ENCODE data around the gene PCDHGA6. TPM values are rescaled to one million over a fixed set of nuclear protein-coding genes. Genes with fewer than 3 reads are reported as not detected.
"Not testable (repeated sequence)": the region's sequence is repeated elsewhere in the genome, so short reads cannot be mapped to it uniquely, and the experiment has no call there.

The PCDHGA6 gene
- total RNA-seq, 3 donors from 2014 or later (not counting 1 experiment from before 2014, with no cell fraction given) = 0.20 to 0.75 (median 0.21) TPM

DNA sequence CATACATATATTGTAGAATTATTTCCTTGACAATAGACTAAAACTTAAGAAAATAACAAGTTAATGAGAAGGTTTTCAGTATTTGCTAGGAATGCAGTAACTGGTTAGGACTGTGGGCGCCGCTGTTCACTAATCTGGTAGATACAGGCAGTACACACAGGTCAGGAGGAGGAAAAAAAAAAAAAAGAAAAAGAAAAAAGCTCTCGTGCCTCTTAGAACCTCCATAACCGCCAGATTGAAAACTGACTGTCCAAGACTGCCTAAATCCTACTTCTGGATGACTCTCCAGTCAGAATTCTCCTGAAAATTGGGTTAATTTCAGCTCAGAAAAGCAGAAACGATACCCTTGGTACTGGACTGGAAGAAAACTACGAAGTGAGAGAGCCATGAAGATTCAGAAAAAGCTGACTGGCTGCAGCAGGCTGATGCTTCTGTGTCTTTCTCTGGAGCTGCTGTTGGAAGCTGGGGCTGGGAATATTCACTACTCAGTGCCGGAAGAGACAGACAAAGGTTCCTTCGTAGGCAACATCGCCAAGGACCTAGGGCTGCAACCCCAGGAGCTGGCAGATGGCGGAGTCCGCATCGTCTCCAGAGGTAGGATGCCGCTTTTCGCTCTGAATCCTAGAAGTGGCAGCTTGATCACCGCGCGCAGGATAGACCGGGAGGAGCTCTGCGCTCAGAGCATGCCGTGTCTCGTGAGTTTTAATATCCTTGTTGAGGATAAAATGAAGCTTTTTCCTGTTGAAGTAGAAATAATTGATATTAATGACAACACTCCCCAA, 43.2 kb upstream of the PCDHGA6 start, which contains the start of gene PCDHGA1:
Gene PCDHGA1 (plus strand): TSS at position 216 of the 782 bp plus-strand sequence.
- Mint-ChIP-seq H3K4me1 (peaks cover 7 to 8% of the 10 kb centered on the region in 2 donors), H3K4me3 (no peak within 1 kb of the TSS), H3K36me3 (peaks cover 18% of the 10 kb centered on the region), H3K9me3 (peaks cover 0 to 2% of the 10 kb centered on the region in 2 donors), H3K27me3 (ENCODE audit: low read depth in 2 of 2) (peaks cover 58 to 94% of the 10 kb centered on the region in 2 donors), H3K27ac (no peak within 1 kb of the TSS)
- ATAC-seq = peak; percentile 58 to 71 (median 63)
- H3K27ac ChIP-seq (ENCODE audit: low read length) = no peak within 1 kb of the TSS
- peak; percentile 58 for TF ChIP-seq CTCF (IDR thresholded peaks at IDR 0.05)
- peak in 1 of 2 donors; percentile 55 for DNase-seq
- peaks cover 16% of the 10 kb centered on the region for H3K9me3 ChIP-seq (ENCODE audit: control insufficient read depth, insufficient read depth, low read length)
- H3K27me3 ChIP-seq (ENCODE audit: control insufficient read depth, insufficient read depth, low read length) = peaks cover 37% of the 10 kb centered on the region
- H3K4me3 ChIP-seq (ENCODE audit: low read length) = no peak within 1 kb of the TSS
- 34% methylated on average over 21 of the region's 21 CpGs for WGBS (ENCODE audit: insufficient coverage)
- intact Hi-C loops (cut with micrococcal nuclease) = no loop called here
- no peaks in the 10 kb centered on the region for H3K36me3 ChIP-seq (ENCODE audit: control insufficient read depth, insufficient read depth, low read length)
- peaks cover 5% of the 10 kb centered on the region for H3K4me1 ChIP-seq (ENCODE audit: control insufficient read depth, insufficient read depth, low read length)

- WGBS (ENCODE audit: insufficient coverage) = 54% methylated on average over 37 of the region's 39 CpGs
- H3K4me3 Mint-ChIP-seq; H3K9me3 Mint-ChIP-seq; H3K27ac ChIP-seq (ENCODE audit: low read length); H3K4me1 Mint-ChIP-seq; DNase-seq; ATAC-seq; H3K4me1 ChIP-seq (ENCODE audit: control insufficient read depth, insufficient read depth, low read length); H3K4me3 ChIP-seq (ENCODE audit: low read length); H3K27ac Mint-ChIP-seq; H3K36me3 ChIP-seq (ENCODE audit: control insufficient read depth, insufficient read depth, low read length); intact Hi-C loops (cut with micrococcal nuclease): not testable (repeated sequence)
- H3K27me3 Mint-ChIP-seq (ENCODE audit: low read depth in 2 of 2) = peaks cover 63 to 98% of the 10 kb centered on the region in 2 donors
- H3K9me3 ChIP-seq (ENCODE audit: control insufficient read depth, insufficient read depth, low read length) = peaks cover 16% of the 10 kb centered on the region
- peaks cover 52% of the 10 kb centered on the region for H3K27me3 ChIP-seq (ENCODE audit: control insufficient read depth, insufficient read depth, low read length)
- peaks cover 38% of the 10 kb centered on the region for H3K36me3 Mint-ChIP-seq
Measured at GRCh38 chr5:141332571-141332970, 41.1 kb upstream of the PCDHGA6 start.

- H3K4me3 Mint-ChIP-seq = no peak within 1 kb of the TSS
- DNase-seq (peak in 1 of 2 donors; percentile 13), ATAC-seq (no peak)
- peaks cover 5 to 8% of the 10 kb centered on the region in 2 donors for H3K9me3 Mint-ChIP-seq
- H3K4me1 Mint-ChIP-seq = no peaks in the 10 kb centered on the region
- H3K27ac Mint-ChIP-seq = no peak within 1 kb of the TSS
- 21% methylated on average over 27 of the region's 27 CpGs for WGBS (ENCODE audit: insufficient coverage)
- H3K27me3 Mint-ChIP-seq (ENCODE audit: low read depth in 2 of 2) = peaks cover 69 to 95% of the 10 kb centered on the region in 2 donors
- Histone ChIP-seq H3K27me3 (ENCODE audit: control insufficient read depth, insufficient read depth, low read length) (peaks cover 59% of the 10 kb centered on the region), H3K27ac (ENCODE audit: low read length) (no peak within 1 kb of the TSS), H3K4me3 (ENCODE audit: low read length) (no peak within 1 kb of the TSS), H3K36me3 (ENCODE audit: control insufficient read depth, insufficient read depth, low read length) (no peaks in the 10 kb centered on the region), H3K4me1 (ENCODE audit: control insufficient read depth, insufficient read depth, low read length) (no peaks in the 10 kb centered on the region), H3K9me3 (ENCODE audit: control insufficient read depth, insufficient read depth, low read length) (peaks cover 20% of the 10 kb centered on the region)
- intact Hi-C loops (cut with micrococcal nuclease) = no loop called here
- H3K36me3 Mint-ChIP-seq = peaks cover 58% of the 10 kb centered on the region
- TF ChIP-seq CTCF (IDR thresholded peaks at IDR 0.05) = no peak
Measured at GRCh38 chr5:141338538-141339306, 35.0 kb upstream of the PCDHGA6 start, which contains the start of gene PCDHGA2. PCDHGA2 (plus strand) TSS chr5:141338760.

GRCh38 chr5:141340781-141341354, 32.8 kb upstream of the PCDHGA6 start:
- Histone ChIP-seq H3K27me3 (ENCODE audit: control insufficient read depth, insufficient read depth, low read length) (peaks cover 61% of the 10 kb centered on the region), H3K9me3 (ENCODE audit: control insufficient read depth, insufficient read depth, low read length) (peaks cover 33% of the 10 kb centered on the region)
- H3K27ac ChIP-seq (ENCODE audit: low read length); DNase-seq; H3K27ac Mint-ChIP-seq; intact Hi-C loops (cut with micrococcal nuclease); H3K36me3 ChIP-seq (ENCODE audit: control insufficient read depth, insufficient read depth, low read length); H3K4me1 ChIP-seq (ENCODE audit: control insufficient read depth, insufficient read depth, low read length); H3K4me1 Mint-ChIP-seq; H3K4me3 ChIP-seq (ENCODE audit: low read length); ATAC-seq; H3K4me3 Mint-ChIP-seq; H3K9me3 Mint-ChIP-seq: not testable (repeated sequence)
- peaks cover 53% of the 10 kb centered on the region for H3K36me3 Mint-ChIP-seq
- peaks cover 60 to 92% of the 10 kb centered on the region in 2 donors for H3K27me3 Mint-ChIP-seq (ENCODE audit: low read depth in 2 of 2)
- 73% methylated on average over 41 of the region's 45 CpGs for WGBS (ENCODE audit: insufficient coverage)
